Activated CD8-positive, alpha-beta memory T cell treated with anti-CD3 and anti-CD28 coated beads, Interleukin-2, amount 50 U/mL, for 4 hours (primary cell): Measurements from ENCODE around the gene CCR7.
A peak's percentile ranks its signal among the peaks of the same experiment; 100 is the strongest.

ENCODE experiments used
- DNase-seq: peaks from one replicate; pipeline ENCODE4 v3.0.0-alpha.2; 2020

CCR7 gene

DNA sequence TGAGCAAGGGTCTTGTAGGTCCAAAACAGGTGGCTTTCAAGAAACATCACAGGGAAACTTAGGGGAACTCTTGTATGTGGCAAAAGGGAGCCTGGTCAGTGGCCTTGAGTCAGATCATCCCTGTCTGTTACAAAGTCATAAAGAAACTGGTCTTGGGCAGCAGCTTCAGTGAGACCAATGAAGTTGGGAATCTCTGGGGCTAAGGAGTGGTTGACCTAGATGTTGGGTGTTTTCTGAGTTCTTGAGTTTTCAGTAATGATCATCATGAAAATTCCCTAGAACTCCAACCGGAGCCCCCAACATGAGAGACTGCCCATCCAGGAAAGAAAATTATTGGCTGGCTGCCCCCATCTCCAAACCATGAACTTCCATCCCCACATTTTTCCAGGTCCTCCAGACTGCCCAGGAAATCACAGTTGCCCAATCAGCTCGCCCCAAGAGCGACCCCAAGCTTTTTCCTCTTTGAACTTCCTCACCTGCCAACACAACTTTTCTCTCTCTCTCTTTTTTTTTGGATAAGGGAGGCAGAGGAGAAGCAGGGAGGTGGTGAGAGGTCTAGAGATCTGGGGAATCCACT lies 3.9 kb downstream of the CCR7 start:
- DNase-seq: no peak

DNA sequence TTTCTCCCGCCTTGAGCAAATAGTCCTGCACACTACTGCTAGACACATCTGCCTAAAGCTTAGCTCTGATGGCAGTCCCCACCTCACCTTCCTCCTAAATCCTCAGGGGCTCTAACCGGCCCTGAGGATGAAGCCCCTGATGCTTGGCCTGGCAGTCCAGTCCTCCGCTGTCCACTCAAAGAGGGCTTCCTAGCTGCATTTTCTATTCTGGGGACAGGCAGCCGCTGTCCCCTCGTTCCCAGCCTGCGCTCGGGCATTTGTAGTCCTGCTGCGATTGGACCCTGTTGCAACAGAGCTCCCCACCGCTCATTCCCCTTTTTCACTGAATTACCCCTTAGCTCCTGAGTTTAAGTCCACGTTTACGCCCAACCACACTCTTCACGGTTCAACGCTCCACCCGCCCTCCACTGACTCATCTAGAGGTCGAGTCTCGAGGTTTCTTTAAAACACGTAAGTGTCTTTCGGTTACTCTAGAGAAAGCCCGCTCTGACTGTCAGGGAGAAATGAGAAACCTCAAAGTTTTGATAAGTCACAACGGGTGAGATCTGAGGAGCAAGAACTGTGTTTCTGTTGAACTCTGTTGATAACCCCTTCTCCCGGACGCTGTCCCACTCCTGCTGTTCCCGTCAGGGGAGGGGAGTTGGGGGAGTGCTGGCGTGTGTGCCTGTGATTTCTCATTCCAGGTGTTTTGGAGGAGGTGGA lies 4.5 kb downstream of the CCR7 start:
- peak; percentile 77 for DNase-seq

DNA sequence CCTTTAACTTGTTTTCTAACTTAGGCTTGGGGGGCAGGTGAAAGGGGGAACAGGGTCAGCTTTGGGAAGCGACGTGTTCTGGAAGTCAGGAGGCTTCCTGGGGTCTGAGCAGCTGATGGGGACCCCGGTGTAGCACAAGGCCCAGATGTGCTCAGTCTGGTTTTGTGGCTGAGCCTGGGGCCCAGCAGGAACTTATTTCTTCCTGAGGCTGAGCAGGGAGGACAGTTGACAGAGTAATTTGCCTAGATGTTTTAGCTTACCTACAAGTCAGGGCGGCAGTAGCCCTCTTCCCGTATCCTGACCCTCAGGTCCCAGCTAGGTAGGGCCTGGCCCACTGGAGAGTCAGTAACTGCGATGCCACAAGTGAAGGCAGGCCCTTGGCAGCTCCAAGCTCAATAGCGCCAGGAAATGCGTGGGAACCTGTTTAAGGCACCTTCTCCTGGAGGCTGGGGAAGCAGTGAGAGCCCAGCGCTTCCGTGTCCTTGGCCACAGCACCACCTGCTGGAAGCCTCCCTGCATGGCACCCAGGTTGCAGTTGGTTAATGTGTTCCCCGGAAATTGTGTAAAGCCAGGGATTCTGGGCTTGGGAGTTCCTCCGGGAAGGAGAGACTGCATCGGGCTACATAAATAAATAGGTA lies 5.2 kb downstream of the CCR7 start:
- DNase-seq: peak; percentile 84

DNA sequence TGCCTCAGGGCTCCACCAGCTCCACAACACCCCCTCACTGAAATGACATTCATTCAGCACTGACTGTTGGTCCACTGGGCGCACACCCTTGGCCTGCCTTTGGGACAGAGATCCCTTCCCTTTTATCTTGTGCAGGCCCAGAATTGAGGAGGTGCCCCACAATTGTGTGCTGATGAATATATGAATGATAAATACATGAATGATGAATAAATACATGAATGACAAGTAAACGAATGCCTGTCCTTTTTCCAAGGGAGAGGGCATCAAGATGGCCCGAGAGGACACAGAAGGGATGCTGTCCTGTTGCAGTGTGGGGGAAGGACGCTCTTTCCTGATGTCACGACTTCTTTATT lies 5.7 kb downstream of the CCR7 start:
- no peak for DNase-seq

DNA sequence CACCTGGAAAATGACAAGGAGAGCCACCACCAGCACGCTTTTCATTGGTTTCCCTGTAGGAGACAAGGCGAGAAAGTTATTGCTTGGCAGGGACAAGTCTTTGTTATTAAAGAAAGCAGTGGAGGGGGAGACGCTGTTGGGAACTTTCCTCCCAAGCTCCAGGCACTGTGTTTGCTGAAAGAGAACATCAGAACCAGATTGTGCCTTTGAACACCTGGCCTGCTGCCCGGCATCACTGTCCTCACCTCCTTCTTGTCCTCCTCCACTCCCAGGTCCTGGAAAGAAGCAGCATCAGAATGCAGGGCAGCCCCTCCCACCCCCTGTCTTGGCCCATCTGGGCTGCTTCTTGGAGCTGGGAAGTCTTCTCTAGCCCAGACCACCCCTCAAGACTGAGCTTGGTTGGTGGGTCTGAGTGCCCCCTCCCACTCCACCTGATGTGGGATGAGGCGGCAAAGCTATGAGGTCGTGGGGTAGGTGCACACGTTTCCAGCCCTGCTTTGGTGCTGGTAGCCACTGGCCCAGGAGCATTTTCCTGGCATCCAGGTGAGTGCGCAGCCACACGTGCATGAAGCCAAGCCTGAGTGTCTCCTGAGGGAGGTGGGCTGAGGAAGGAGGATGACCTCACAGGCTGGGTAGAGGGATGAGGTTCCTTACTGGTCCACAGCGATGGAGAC lies 6.2 kb downstream of the CCR7 start:
- DNase-seq: peak; percentile 15

DNA sequence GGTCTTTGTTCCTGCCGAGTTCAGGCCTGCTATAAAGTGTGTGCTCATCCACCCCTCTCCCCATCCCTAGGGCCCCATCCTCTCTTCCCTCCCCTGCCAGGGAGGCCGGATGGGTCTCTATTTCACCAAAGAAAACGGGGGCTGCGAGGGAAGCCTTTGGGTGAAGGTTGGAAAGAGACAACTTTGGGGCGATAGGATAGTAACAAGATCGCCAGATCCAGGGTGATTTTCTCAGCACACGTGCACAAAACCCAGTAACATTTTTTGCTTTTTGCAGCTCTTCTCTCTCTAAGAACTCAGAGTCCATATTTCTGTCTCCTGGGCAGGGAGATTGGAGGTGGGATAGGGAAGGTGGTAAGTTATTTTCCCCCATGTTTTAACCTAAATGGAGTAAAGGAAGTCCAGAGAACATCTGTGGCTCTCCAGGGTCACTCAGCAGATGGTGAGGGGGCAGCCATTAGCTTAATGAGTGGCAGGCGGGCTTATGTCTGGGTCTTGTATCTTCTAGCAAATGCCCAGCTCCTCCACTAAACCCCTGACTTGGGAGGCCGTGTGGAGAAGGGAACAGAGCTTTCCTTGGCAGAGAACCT lies 6.9 kb downstream of the CCR7 start:
- no peak for DNase-seq

DNA sequence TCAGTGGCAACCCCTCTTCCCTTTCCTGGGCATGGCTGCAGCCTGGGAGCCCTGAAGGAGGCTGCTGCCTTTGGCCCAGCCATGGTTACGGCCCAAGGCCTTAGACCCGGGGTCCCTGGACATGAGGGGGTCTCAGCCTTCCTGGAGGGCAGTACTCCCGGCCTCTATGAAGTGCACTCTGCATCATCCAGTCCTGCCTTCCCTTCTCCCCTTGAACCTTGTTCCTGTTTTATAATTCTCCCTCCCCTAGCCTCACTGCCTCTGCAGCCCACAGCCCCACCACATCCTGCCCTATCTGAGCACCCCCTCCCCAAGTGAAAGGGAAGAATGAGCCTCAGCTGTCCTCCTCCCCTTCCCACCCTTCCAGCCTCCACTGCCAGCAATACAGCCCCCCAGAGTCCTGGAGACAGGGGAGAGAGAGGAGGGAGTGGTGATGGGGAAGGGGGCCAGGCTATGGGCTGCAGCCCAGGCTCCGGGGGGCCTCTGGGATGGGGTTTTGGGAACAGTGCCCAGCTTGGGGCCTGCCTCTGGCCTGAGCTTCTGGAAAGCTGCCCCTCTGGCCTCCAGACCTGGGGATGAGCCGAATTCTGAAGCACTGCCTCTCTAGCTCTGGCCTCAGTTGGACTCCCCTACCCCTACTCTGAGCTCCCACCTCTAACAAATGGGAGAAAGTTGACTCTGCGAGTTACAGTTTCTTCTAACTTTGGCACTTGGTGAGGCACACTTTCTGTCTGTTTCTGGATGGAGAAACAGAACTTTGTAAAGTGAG lies 7.6 kb downstream of the CCR7 start:
- no peak for DNase-seq

DNA sequence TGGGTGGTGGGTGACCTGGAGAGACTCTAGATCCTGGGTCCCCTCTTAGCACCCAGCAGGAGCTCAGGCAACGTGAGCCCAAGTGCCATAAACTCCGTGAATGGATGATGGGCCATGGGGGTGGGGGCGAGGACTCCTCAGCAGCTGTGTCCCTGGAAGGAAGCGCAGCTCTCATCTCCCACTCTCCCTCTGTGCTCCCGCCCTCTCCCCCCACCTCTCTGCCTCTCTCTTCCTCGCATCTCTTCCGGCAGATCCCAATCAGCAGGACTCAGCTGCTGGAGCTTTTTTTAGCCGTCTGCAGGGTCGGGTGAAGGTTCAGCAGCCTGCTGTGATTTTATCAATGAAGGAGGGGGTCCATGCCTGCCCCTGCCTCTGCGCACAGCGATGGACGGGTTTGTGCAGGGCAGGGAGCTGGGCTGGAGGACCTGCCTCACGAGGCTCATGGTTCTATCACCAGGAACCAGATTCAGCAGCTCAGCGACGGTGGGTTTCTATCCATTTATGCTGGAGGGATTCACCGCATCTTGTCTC lies 8.3 kb downstream of the CCR7 start:
- peak; percentile 14 for DNase-seq

DNA sequence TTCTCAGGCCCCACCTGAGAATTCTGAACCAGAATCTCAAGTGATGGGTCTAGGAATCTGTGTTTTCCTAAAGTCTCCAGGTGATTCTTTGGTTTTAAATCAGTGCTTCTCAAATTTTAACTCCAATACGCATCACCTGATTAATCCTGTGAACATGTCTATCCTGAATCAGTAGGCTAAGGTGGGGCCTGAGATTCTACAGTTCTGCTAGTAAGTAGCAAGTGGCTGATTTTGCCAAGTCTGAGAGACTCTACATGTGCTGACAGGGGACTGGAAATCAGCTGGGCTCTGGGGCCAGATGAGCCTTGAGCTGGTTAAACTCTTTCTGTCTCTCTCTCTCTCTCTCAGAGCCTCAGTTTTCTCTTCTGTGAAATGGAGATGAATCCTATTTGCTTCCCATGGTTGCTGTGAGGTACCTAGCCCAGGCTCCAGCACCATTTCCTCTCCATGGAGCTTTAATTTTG lies 9.0 kb downstream of the CCR7 start:
- no peak for DNase-seq

DNA sequence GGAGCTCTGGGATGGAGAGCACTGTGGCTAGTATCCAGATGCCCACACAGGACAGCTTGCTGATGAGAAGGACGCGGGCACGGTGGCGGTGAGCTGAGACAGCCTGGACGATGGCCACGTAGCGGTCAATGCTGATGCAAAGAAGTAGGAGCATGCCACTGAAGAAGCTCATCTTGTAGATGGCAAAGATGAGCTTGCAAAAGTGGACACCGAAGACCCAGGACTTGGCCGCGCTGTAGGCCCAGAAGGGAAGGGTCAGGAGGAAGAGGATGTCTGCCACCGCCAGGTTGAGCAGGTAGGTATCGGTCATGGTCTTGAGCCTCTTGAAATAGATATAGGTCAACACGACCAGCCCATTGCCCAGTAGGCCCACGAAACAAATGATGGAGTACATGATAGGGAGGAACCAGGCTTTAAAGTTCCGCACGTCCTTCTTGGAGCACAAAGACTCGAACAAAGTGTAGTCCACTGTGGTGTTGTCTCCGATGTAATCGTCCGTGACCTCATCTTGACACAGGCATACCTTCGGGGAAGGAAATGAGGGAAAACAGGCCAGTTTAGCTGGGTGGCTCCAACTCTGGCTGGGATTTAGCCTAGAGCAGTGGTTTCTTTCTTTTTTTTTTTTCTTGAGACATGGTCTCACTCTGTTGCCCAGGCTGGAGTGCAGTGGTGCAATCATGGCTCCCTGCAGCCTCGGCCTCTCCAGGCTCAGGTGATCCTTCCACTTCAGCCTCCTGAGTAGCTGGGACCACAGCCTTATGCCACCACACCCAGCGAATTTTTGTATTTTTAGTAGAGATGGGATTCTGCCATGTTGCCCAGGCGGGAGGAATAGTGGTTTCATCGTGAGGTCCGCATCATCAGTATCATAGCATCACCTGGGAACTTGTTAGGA lies 9.7 kb downstream of the CCR7 start:
- no peak for DNase-seq

DNA sequence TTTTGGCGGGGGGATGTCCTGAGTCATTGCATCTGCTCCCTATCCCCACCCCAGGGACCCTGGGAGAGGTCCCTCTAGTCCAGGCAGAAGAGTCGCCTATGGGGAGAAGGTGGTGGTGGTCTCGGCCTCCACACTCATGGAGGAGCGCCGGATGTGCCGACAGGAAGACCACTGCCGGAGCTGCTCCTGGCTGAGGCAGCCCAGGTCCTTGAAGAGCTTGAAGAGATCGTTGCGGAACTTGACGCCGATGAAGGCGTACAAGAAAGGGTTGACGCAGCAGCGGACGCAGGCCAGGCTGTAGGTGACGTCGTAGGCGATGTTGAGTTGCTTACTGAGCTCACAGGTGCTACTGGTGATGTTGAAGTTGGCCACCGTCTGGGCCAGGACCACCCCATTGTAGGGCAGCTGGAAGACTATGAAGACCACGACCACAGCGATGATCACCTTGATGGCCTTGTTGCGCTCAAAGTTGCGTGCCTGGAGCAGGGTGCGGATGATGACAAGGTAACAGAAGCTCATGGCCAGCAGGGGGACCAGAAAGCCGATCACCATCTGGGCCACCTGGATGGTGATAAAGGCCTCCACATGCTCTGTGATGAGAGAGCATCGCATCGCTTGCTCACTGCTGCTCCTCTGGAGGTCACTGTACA lies 10.5 kb downstream of the CCR7 start:
- peak; percentile 24 for DNase-seq

DNA sequence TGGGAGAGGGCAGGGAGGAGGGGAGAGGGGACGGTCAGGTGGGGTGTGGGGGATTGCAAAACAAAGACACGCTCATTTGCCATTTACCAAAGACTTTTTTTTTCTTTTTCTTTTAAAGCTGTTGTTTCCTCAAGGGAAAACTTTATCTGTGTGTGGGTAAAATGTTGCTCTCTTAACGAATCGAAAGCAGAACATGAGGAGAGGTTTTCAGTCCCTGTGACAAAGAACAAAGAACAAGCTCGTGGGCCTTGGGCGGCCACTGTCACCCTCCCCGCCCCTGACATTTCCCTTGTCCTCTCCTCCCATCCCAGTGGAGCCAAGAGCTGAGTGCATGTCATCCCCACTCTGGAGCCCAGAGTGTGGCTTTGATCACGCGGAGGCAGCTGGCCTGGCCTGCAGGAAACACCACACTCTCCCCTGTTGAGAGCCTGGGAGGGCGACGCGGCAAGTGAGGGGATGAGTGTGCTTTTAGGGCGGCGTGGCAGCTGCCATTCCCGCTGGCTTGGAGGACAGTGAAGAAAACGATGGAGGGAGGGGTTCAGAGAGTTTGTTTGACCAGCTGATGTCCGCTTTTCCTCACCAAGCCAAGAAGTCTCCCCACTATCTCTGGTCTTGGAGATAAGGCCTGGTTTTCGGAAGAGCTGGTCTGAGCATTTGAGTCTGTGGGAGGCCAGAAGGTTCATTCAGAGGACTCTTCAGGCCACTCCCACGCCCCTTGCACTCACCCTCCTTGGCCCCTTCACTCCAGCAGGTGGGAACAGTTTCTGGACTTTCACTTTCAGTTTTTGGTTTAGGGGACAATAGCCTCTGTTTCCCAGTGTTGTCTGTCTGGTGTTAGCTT lies 11.4 kb downstream of the CCR7 start:
- peak; percentile 22 for DNase-seq

DNA sequence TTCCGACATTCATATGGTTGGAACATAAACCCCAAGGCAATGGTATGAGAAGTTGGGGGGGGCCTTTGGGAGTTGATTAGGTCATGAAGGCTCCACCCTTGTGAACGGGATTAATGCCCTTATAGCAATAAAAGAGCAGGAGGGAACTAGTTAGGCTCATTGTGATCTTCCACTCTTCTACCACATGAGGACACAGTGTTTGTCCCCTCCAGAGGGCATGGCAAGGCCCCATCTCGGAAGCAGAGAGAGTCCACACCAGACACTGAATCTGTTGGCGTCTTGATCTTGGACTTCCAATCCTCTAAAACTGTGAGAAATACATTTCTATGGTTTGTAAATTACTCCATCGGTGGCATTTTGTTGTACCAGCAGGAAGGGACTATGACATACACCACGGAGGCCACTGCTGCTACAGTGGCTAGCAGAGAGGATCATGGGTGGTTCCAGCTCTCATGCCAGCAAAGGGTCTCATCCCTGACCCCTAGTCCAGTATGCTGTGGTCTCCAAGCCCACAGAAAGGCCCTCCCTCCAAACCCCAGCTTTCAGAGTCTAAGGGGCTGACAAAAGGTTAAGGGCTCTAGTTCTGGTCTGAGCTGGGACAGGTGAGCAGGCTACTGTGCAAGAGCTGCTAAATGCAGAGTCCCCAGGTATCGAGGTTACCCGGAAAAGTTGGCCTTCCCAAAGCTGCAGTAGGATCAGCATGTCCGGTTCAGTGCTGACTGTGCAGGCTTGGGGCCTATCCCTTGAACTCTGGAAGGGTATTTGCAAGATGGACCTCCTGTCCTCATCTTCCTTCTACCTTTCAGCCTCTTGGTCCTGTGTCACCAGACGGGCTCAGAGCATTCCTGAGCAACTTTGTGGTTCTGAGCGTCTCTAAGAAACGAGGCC lies 12.2 kb downstream of the CCR7 start:
- peak; percentile 17 for DNase-seq

DNA sequence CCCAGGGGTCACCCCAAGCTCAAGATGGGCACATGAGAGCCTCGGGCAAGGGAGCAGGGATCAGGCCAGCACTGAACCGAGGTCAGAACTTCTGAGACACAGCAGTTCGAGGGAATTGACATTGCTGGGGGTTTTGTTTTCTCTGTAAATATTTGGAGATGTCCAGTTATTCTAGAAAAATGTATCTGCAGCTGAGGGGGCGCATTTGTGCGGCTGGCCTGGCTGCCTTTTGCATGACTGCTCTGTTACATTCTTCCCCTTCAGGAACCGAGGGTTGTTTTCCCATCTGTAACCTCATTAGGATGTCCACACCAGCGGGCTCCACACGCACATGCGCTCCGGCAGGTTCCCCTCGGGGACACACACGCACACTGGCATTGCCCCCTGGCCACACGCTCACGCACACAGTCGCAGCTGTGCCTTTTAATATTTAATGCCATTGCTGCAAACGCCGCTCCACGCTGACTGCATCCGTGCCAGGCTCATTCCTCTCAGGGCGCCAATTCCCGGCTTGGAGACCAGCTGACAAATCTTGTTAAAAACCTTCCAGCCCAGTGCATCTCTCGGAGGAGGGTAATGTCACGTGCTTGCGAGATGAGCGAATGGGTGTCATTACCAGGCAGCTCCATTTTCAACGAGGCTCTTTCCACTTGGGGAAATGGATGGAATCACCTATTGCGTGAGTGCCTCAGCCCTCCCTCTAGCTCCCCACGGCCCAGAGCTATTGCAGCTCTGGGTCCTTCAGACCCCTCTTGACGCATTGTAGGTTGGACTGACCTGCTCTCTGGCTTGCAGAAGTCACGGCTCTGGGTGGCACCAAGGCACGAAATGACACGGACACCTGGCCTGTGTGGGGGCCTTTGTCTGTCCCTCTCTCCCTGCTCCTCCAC lies 13.1 kb downstream of the CCR7 start:
- DNase-seq: peak; percentile 27

DNA sequence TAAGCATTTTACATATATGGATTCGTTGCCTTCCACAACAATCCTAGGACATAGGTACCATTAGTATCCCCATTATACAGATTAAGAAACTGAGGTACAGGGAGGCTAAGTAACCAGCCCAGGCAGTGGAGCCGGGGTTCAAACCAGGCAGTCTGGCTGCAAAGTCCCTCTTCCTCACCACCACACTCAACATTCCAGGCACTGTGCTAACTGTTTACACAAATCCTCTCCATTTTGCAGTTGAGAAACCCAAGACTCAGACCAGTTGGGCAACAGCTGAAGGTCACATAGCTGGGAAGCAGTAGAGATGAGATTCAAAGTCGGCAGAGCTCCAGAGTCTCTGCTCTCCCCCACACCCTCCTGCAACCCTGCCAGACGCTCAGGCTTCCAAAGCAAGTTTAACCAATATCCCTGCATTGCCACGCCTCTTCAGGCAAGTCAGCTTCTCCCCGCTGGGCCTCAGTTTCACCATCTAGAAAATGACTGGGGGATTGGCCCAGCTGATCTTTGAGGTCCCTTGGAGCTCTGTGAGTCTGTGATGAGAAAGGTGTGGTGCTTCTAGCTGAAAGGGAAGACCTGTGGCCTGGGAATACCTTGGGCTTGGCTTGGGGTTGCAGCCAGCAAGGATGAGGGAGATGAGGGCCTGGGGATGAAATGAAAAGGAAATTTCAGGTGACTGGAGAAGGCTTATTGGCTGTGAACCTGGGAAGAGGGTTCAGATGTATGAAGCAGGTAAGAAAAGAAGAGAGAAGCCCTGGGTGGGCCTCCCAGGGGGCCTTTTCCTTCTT lies 14.0 kb downstream of the CCR7 start:
- peak; percentile 16 for DNase-seq

DNA sequence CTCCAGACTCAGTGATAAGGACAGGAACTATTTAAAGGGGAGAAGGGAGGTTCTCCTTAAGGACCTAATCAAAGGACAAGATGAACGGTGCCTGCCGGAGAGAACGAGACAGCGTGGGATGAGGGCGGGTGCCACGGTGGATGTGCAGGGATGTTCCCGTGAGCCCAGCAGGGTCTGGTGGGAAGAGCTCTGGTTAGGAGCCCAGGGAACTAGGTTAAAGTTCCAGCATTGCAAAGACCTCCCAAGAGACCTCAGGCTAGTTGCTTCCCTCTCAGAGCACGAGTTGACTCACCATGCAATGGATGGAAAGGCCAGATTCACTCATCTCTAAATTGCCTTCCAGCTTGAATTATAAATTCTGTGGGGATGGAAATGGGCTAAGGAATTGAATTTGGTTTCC lies 14.7 kb downstream of the CCR7 start:
- DNase-seq: no peak
